SU-DHL-6 (cell line): ENCODE data around the gene ESRP2.

Experiments
- H2AFZ ChIP-seq: fragments of 200-600 bp; sonication (generic); 2 replicates; pipeline ENCODE4 v1.6.1; 2014; ENCODE audit warnings: low read depth, mild to moderate bottlenecking, moderate library complexity, mixed read lengths, antibody characterized with exemption, low read length; ENCODE audit not compliant: severe bottlenecking
- H3F3A ChIP-seq: fragments of 200-600 bp; shearing (Covaris generic); 2 replicates; pipeline ENCODE4 v1.6.0; 2016; ENCODE audit warnings: antibody characterized with exemption, mild to moderate bottlenecking; ENCODE audit not compliant: insufficient read depth
- H3K27ac ChIP-seq: fragments of 200-600 bp; sonication (generic); 2 replicates; pipeline ENCODE4 v1.5.1; 2016; ENCODE audit warnings: low read depth, mild to moderate bottlenecking, low read length, moderate library complexity, mixed read lengths
- H3K27me3 ChIP-seq: fragments of 200-600 bp; sonication (generic), shearing (Covaris generic); 2 replicates; pipeline ENCODE4 v1.6.0; 2014; ENCODE audit warnings: mild to moderate bottlenecking, low read length
- H3K36me3 ChIP-seq: fragments of 200-600 bp; sonication (generic); 2 replicates; pipeline ENCODE4 v1.6.1; 2014; ENCODE audit warnings: mild to moderate bottlenecking, low read length, mixed read lengths
- H3K4me2 ChIP-seq: fragments of 300-600, 200-600 bp; shearing (Covaris generic), sonication (generic); 2 replicates; pipeline ENCODE4 v1.6.0; 2014; ENCODE audit warnings: low read length, low read depth, mild to moderate bottlenecking; ENCODE audit not compliant: poor library complexity, severe bottlenecking
- H3K4me3 ChIP-seq: fragments of 200-600 bp; sonication (generic); 2 replicates; pipeline ENCODE4 v1.5.1; 2014; ENCODE audit warnings: antibody characterized with exemption, low read length, mild to moderate bottlenecking, mixed read lengths; ENCODE audit not compliant: insufficient read depth, poor library complexity, severe bottlenecking
- H3K79me2 ChIP-seq: fragments of 200-600 bp; sonication (generic); 2 replicates; pipeline ENCODE4 v1.6.1; 2014; ENCODE audit warnings: mild to moderate bottlenecking, low read length, moderate library complexity; ENCODE audit not compliant: insufficient read depth
- H3K9ac ChIP-seq: fragments of 200-600 bp; sonication (generic); 2 replicates; pipeline ENCODE4 v1.7.0; 2014; ENCODE audit warnings: mild to moderate bottlenecking, low read length
- H3K9me2 ChIP-seq: fragments of 200-600 bp; sonication (generic); replicated peaks from 2 replicates; pipeline ENCODE4 v1.6.1; 2014; ENCODE audit warnings: low read length; ENCODE audit not compliant: insufficient read depth
- H3K9me3 ChIP-seq: fragments of 200-600 bp; sonication (generic); 2 replicates; pipeline ENCODE4 v1.6.1; 2014; ENCODE audit warnings: low read length, mixed read lengths; ENCODE audit not compliant: insufficient read depth
- H4K20me1 ChIP-seq: fragments of 200-600 bp; sonication (generic); 2 replicates; pipeline ENCODE4 v1.6.1; 2014; ENCODE audit warnings: low read depth, mild to moderate bottlenecking, antibody characterized with exemption, low read length, moderate library complexity, mixed read lengths
- EZH2phosphoT487 ChIP-seq: fragments of 200-600 bp; sonication (generic), shearing (Covaris generic); conservative IDR thresholded peaks from 2 replicates; pipeline ENCODE4 v1.6.1; 2018; ENCODE audit warnings: mild to moderate bottlenecking, antibody characterized with exemption, low read length, moderate library complexity, mixed read lengths
- TF ChIP-seq, protein P1 (sequence below): fragments of 200-600 bp; sonication (generic); IDR thresholded peaks from one replicate; pipeline ENCODE4 v1.5.1; 2017; ENCODE audit warnings: antibody characterized with exemption, mild to moderate bottlenecking, low read length, moderate library complexity; ENCODE audit not compliant: insufficient read depth, poor library complexity, severe bottlenecking

Gene ESRP2

DNA sequence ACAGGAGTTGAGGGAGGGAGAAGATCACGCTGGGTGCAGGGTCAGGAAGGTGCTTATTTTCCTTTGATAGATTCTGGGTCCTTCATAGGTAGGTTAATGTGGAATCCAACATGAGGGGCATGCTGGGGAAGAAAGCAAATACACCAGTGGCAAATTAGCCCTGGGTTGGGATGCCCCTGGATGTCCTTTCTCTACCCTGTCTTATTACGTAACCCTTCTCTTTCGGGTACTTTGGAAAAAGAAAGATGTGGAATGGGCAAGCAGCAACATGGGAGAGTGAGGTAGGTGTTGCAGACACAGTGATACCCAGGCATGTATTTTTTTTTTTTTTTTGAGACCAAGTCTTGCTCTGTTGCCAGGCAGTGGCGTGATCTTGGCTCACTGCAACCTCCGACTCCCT is 37.5 kb upstream of the ESRP2 start:
- Histone ChIP-seq H3F3A (peaks cover 5% of the 10 kb centered on the region; the same call in 1 of the 2 replicates), H3K9me3 (no peaks in the 10 kb centered on the region), H2AFZ (no peak overlapping the region), H3K27ac (peak overlapping the region; percentile 57), H3K9me2 (no peaks in the 10 kb centered on the region), H3K4me2 (no peak overlapping the region), H3K9ac (0 out of 2 replicates have a peak overlapping the region, but pooled peaks have one; percentile 8), H3K4me3 (no peak overlapping the region), H4K20me1 (no peaks in the 10 kb centered on the region), H3K27me3 (no peaks in the 10 kb centered on the region), H3K36me3 (0 out of 2 replicates have a peak, but pooled peaks cover 6% of the 10 kb centered on the region), H3K79me2 (peaks cover 80% of the 10 kb centered on the region)
- TF ChIP-seq, protein P1, sequence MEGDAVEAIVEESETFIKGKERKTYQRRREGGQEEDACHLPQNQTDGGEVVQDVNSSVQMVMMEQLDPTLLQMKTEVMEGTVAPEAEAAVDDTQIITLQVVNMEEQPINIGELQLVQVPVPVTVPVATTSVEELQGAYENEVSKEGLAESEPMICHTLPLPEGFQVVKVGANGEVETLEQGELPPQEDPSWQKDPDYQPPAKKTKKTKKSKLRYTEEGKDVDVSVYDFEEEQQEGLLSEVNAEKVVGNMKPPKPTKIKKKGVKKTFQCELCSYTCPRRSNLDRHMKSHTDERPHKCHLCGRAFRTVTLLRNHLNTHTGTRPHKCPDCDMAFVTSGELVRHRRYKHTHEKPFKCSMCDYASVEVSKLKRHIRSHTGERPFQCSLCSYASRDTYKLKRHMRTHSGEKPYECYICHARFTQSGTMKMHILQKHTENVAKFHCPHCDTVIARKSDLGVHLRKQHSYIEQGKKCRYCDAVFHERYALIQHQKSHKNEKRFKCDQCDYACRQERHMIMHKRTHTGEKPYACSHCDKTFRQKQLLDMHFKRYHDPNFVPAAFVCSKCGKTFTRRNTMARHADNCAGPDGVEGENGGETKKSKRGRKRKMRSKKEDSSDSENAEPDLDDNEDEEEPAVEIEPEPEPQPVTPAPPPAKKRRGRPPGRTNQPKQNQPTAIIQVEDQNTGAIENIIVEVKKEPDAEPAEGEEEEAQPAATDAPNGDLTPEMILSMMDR = no peak
- TF ChIP-seq EZH2phosphoT487 = no peak

DNA sequence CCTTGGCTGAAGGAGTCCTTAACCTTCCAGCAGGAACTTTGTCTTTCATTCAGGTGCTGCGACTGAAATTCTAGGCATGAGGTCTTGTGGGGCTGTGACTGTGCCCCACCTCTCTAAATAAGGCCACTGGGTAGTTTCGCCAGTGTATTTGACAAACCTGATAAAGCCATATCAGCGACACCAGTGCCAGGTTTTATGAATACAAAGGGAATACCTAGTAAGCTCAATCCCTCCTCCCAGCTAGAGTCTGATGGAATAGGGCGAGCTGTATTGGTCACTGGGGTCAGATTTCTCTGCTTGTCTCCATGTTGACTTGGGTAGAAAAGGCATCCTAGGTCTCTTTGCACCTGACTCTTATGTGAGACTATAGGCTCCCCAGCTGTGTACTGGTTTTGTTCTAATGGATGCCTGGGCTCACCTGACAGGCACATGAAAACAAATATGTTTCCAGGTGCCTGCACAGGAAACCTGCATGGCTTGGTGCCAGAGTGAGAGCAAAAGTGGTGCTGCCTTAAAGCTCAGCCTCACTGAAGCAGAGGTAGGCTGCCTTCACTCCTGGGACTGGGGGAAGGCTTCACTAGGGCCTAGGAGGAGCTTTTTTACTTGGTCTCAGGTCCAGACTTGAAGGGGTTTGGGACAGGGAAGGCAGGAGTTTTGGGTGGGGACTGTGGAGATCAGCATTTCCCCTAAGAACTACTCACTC is 36.7 kb upstream of the ESRP2 start:
- peak overlapping the region; percentile 31 for H3K4me2 ChIP-seq
- H2AFZ ChIP-seq = no peak overlapping the region
- no peak for TF ChIP-seq EZH2phosphoT487
- H3K36me3 ChIP-seq = 0 out of 2 replicates have a peak, but pooled peaks cover 6% of the 10 kb centered on the region
- H3K27me3 ChIP-seq = no peaks in the 10 kb centered on the region
- H4K20me1 ChIP-seq = no peaks in the 10 kb centered on the region
- peak overlapping the region; percentile 8; the same call in 1 of the 2 replicates for H3K9ac ChIP-seq
- peak overlapping the region; percentile 57 for H3K27ac ChIP-seq
- peaks cover 88% of the 10 kb centered on the region for H3K79me2 ChIP-seq
- peaks cover 7% of the 10 kb centered on the region; the same call in 1 of the 2 replicates for H3F3A ChIP-seq
- no peaks in the 10 kb centered on the region for H3K9me3 ChIP-seq
- H3K4me3 ChIP-seq = no peak overlapping the region
- H3K9me2 ChIP-seq = no peaks in the 10 kb centered on the region

DNA sequence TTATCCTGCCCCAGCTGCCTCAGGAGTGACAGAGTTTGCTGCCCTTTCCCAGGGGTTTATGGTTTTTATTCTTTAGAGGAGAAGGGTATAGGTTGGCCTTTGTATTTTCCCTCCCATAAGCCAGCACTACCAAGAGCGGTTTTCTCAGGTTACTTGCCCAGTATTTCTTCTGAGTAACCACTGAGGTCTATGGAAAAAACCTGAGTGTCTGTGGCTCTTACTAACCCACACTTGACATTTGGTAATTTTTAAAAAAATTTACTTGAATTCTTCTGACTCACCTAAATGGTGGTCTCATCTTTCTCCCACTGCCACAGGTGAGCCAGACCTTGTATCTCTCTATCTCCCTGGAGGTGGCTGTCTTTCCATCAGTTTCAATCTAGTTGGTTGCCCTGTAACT is 34.4 kb upstream of the ESRP2 start:
- Histone ChIP-seq H3K79me2 (peaks cover 97% of the 10 kb centered on the region), H4K20me1 (no peaks in the 10 kb centered on the region)
- TF ChIP-seq, protein P1 = no peak
- no peak for TF ChIP-seq EZH2phosphoT487

DNA sequence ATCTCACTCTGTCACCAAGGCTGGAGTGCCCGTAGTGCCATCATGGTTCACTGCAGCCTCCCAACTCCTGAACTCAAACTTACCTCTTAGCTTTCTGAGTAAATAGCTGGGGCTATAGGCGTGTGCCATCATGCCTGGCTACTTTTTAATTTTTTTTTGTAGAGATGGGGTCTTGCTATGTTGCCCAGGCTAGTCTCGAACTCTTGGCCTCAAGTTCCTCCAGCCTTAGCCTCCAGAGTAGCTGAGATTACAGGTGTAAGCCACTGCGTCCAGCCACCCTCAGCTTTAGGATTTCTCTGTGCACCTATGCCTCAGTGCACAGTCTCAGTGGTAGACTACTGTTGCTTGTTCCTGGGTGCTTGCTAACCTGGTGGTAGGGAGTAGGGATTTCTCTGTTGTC is 33.9 kb upstream of the ESRP2 start:
- Histone ChIP-seq H3K79me2 (peaks cover 100% of the 10 kb centered on the region), H3K4me3 (no peak overlapping the region), H3F3A (peaks cover 4% of the 10 kb centered on the region; the same call in 1 of the 2 replicates), H4K20me1 (no peaks in the 10 kb centered on the region), H2AFZ (no peak overlapping the region), H3K36me3 (0 out of 2 replicates have a peak, but pooled peaks cover 4% of the 10 kb centered on the region), H3K9ac (no peak overlapping the region), H3K9me3 (no peaks in the 10 kb centered on the region), H3K9me2 (no peaks in the 10 kb centered on the region), H3K4me2 (no peak overlapping the region), H3K27me3 (no peaks in the 10 kb centered on the region), H3K27ac (peak overlapping the region; percentile 13; the same call in 1 of the 2 replicates)
- TF ChIP-seq, protein P1 = no peak
- TF ChIP-seq EZH2phosphoT487 = no peak

More for the DNA sequence above, 34.4 kb upstream of the ESRP2 start:
- 0 out of 2 replicates have a peak overlapping the region, but pooled peaks have one; percentile 13 for H3K27ac ChIP-seq
- H3K4me3 ChIP-seq = no peak overlapping the region
- no peak overlapping the region for H3K4me2 ChIP-seq
- H3K9me2 ChIP-seq = no peaks in the 10 kb centered on the region
- H3K36me3 ChIP-seq = 0 out of 2 replicates have a peak, but pooled peaks cover 6% of the 10 kb centered on the region
- H2AFZ ChIP-seq = no peak overlapping the region
- no peaks in the 10 kb centered on the region for H3K27me3 ChIP-seq
- H3K9me3 ChIP-seq = no peaks in the 10 kb centered on the region
- H3K9ac ChIP-seq = no peak overlapping the region
- peaks cover 4% of the 10 kb centered on the region; the same call in 1 of the 2 replicates for H3F3A ChIP-seq
